ENCODE results near the gene GRPEL2. TPM values are rescaled to one million over a fixed set of nuclear protein-coding genes. Genes with fewer than 3 reads are reported as not detected.

GRPEL2 gene
- total RNA-seq, 1 experiment from 2014 or later = 36.8 TPM

DNA sequence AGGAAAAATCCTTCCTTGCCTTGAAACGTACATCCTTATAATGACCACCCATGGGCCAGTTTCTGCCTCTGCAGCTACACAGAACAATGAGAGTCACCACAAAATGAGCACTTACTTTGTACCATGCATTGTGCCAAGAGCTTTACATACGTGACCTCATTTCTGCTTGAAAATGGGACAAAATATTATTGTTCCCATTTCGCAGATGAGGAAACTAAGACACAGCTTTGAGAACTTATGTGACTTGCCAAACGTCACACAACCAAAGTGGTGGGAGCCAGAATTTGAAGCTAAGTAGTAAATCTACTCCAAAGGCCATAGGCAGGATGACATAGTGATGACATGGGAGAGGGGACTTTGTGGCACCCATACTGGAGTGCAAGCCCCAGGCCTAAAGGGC, 34.8 kb upstream of the GRPEL2 start:
- Histone ChIP-seq H3K4me1 (no peaks in the 10 kb centered on the region), H3K9me3 (no peaks in the 10 kb centered on the region), H3K36me3 (ENCODE audit: control insufficient read depth, insufficient read depth, low read length) (no peaks in the 10 kb centered on the region), H3K27me3 (replicated peaks; ENCODE audit: control insufficient read depth, insufficient read depth, low read length) (peaks cover 2% of the 10 kb centered on the region; the same call in 1 of the 2 replicates), H3K4me3 (ENCODE audit: low read depth, low read length) (no peak overlapping the region)
- intact Hi-C loops (cut with micrococcal nuclease; ENCODE audit: unreplicated experiment) = no loop called here
- CTCF ChIA-PET = no interaction called here
- TF ChIP-seq, protein P1, sequence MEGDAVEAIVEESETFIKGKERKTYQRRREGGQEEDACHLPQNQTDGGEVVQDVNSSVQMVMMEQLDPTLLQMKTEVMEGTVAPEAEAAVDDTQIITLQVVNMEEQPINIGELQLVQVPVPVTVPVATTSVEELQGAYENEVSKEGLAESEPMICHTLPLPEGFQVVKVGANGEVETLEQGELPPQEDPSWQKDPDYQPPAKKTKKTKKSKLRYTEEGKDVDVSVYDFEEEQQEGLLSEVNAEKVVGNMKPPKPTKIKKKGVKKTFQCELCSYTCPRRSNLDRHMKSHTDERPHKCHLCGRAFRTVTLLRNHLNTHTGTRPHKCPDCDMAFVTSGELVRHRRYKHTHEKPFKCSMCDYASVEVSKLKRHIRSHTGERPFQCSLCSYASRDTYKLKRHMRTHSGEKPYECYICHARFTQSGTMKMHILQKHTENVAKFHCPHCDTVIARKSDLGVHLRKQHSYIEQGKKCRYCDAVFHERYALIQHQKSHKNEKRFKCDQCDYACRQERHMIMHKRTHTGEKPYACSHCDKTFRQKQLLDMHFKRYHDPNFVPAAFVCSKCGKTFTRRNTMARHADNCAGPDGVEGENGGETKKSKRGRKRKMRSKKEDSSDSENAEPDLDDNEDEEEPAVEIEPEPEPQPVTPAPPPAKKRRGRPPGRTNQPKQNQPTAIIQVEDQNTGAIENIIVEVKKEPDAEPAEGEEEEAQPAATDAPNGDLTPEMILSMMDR (IDR thresholded peaks at IDR 0.05; ENCODE audit: insufficient read depth in 1 of 2, low read depth in 1 of 2, low read length in 1 of 2, severe bottlenecking in 1 of 2, unreplicated experiment in 1 of 2) = no peak
- no peak overlapping the region for H3K27ac Mint-ChIP-seq (ENCODE audit: unreplicated experiment)
- no peak overlapping the region for H3K4me3 Mint-ChIP-seq (ENCODE audit: unreplicated experiment)
- H3K4me1 Mint-ChIP-seq (ENCODE audit: low read depth, unreplicated experiment) = no peaks in the 10 kb centered on the region
- H3K9me3 Mint-ChIP-seq (ENCODE audit: unreplicated experiment) = no peaks in the 10 kb centered on the region
- no TSS peak for BruUV-seq (replicated peaks)
- H3K27me3 Mint-ChIP-seq (ENCODE audit: insufficient read depth, unreplicated experiment) = peaks cover 13% of the 10 kb centered on the region
- H3K36me3 Mint-ChIP-seq (ENCODE audit: insufficient read depth, unreplicated experiment) = no peaks in the 10 kb centered on the region
- no peak for DNase-seq
- POLR2A ChIA-PET = no interaction called here

DNA sequence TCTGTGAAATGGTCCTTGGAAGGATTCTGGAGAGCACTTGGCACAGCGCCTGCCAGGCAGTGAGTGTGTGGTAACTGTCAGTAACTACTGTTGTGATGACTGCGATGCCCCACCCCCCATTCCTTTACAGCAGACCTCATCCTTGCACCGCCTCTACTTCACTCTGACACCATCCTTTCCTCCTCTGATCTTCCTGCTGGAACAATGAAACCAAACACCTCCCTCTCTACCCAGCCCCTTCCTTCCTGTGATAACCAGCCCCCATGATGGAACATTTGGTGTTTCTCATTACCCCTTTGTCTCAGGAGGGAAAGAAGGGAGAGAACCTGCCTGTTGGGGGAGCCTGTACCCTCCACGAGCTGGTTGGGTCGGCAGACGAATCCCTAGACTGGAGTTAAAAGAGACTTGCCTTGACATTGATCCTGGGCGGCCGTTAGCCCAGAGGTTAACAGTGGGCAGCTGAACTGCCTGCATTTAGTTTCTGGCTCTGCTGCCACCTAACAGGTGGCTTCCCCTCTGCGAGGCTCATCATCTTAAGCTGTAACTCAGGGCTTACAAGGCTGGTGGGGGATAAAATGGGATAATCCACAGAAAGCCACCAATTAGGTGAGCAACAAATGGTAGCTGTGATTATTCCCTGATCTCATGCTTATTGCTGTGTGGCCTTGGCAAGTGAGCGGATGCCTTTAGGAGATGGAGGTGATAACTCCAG, 34.2 kb upstream of the GRPEL2 start:
- Mint-ChIP-seq H3K4me1 (ENCODE audit: low read depth, unreplicated experiment) (no peaks in the 10 kb centered on the region), H3K9me3 (ENCODE audit: unreplicated experiment) (no peaks in the 10 kb centered on the region), H3K27me3 (ENCODE audit: insufficient read depth, unreplicated experiment) (peaks cover 10% of the 10 kb centered on the region), H3K4me3 (ENCODE audit: unreplicated experiment) (no peak overlapping the region), H3K27ac (ENCODE audit: unreplicated experiment) (no peak overlapping the region), H3K36me3 (ENCODE audit: insufficient read depth, unreplicated experiment) (no peaks in the 10 kb centered on the region)
- DNase-seq = no peak
- Histone ChIP-seq H3K4me1 (no peaks in the 10 kb centered on the region), H3K9me3 (no peaks in the 10 kb centered on the region), H3K36me3 (ENCODE audit: control insufficient read depth, insufficient read depth, low read length) (no peaks in the 10 kb centered on the region), H3K27me3 (replicated peaks; ENCODE audit: control insufficient read depth, insufficient read depth, low read length) (no peaks in the 10 kb centered on the region), H3K4me3 (ENCODE audit: low read depth, low read length) (no peak overlapping the region)
- TF ChIP-seq, protein P1 (IDR thresholded peaks at IDR 0.05; ENCODE audit: insufficient read depth in 1 of 2, low read depth in 1 of 2, low read length in 1 of 2, severe bottlenecking in 1 of 2, unreplicated experiment in 1 of 2) = no peak
- CTCF ChIA-PET = interaction anchor here (0.5 to 0.7 kb wide), 2 partner anchors 60 to 261 kb away, joined by 3 to 4 read pairs; no protein-coding TSS in a partner anchor
- no TSS peak for BruUV-seq (replicated peaks)
- intact Hi-C loops (cut with micrococcal nuclease; ENCODE audit: unreplicated experiment) = no loop called here
- POLR2A ChIA-PET = no interaction called here

DNA sequence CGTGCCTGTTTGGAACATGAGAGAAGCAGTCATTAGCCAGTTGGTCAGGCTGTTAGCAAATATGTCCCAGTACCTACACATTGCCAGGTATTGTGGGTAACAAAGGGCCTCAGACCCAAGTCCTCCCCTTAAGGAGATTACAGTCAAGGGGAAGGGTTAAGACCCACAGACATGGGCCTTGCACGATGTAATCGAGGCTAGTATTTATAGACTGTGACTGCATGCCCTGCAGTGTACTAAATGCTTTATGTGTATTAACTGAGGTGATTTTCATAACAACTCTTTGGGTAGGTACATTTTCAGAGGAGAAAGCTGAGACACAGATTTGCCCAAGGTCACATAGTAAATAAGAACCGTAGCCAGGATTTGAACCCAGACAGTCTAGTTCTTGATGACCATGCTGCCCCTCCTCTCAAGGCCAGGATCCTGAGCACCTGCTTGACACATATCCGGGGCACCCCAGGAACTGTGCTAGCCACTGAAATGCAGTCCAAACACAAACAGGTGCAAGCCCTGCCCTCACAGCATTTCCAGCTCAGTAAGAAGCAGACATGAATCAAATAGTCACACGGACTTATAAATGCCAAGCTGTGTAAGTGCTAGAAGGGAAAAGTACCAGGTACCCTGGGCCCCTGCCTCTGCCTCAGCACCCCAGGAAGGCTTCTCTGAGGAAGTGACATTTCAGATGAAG, 32.0 kb upstream of the GRPEL2 start:
- Histone ChIP-seq H3K36me3 (ENCODE audit: control insufficient read depth, insufficient read depth, low read length) (no peaks in the 10 kb centered on the region), H3K4me1 (no peaks in the 10 kb centered on the region), H3K9me3 (no peaks in the 10 kb centered on the region), H3K27me3 (replicated peaks; ENCODE audit: control insufficient read depth, insufficient read depth, low read length) (no peaks in the 10 kb centered on the region), H3K4me3 (ENCODE audit: low read depth, low read length) (no peak overlapping the region)
- Mint-ChIP-seq H3K4me1 (ENCODE audit: low read depth, unreplicated experiment) (no peaks in the 10 kb centered on the region), H3K36me3 (ENCODE audit: insufficient read depth, unreplicated experiment) (no peaks in the 10 kb centered on the region), H3K9me3 (ENCODE audit: unreplicated experiment) (no peaks in the 10 kb centered on the region), H3K4me3 (ENCODE audit: unreplicated experiment) (no peak overlapping the region), H3K27me3 (ENCODE audit: insufficient read depth, unreplicated experiment) (peaks cover 10% of the 10 kb centered on the region), H3K27ac (ENCODE audit: unreplicated experiment) (no peak overlapping the region)
- ChIA-PET POLR2A (no interaction called here), CTCF (interaction anchor here (1.2 to 1.3 kb wide), 2 partner anchors 53 to 120 kb away, joined by 4 read pairs; no protein-coding TSS in a partner anchor)
- no peak for DNase-seq
- intact Hi-C loops (cut with micrococcal nuclease; ENCODE audit: unreplicated experiment) = no loop called here
- TF ChIP-seq, protein P1 (IDR thresholded peaks at IDR 0.05; ENCODE audit: insufficient read depth in 1 of 2, low read depth in 1 of 2, low read length in 1 of 2, severe bottlenecking in 1 of 2, unreplicated experiment in 1 of 2) = no peak
- BruUV-seq (replicated peaks) = no TSS peak

Data from Caco-2 (cell line).